K562 (cell line): ENCODE measurements around the gene PTRHD1. TPM values are rescaled to one million over a fixed set of nuclear protein-coding genes. Genes with fewer than 3 reads are reported as not detected.

Experiments
- BCLAF1 ChIP-seq, 2 experiments: fragments of 450-650 bp in 1 of 2; IDR thresholded peaks; 2 replicates each; pipeline ENCODE4 v1.6.1; 2011 to 2017; ENCODE audit warnings: low read depth in 2 of 2, antibody characterized with exemption in 1 of 2, borderline replicate concordance in 1 of 2, low read length in 1 of 2, mild to moderate bottlenecking in 1 of 2, mixed read lengths in 1 of 2; ENCODE audit not compliant: control insufficient read depth in 1 of 2
- GTF2E2 ChIP-seq: fragments of 200-800 bp; sonication (Bioruptor generic); IDR thresholded peaks from 2 replicates; pipeline ENCODE4 v1.6.1; 2016; ENCODE audit warnings: missing genetic modification characterization, missing compliant biosample characterization
- GTF3C2 ChIP-seq: IDR thresholded peaks from 3 replicates; pipeline ENCODE4 v1.6.1; 2011; ENCODE audit warnings: borderline replicate concordance, mild to moderate bottlenecking, moderate library complexity; ENCODE audit not compliant: insufficient read length; ENCODE audit errors: extremely low read depth
- HMGXB4 ChIP-seq: sonication (generic); formaldehyde crosslinking; IDR thresholded peaks from 2 replicates; pipeline ENCODE4 v1.8.1; 2023; ENCODE audit warnings: mild to moderate bottlenecking, missing genetic modification reagents
- HNRNPK ChIP-seq: fragments of 200-400 bp; formaldehyde crosslinking; IDR thresholded peaks from one replicate; pipeline ENCODE4 v1.6.1; 2018; ENCODE audit warnings: mild to moderate bottlenecking, low read depth, low read length; ENCODE audit not compliant: poor library complexity, severe bottlenecking
- LEF1 ChIP-seq: fragments of 450-650 bp; IDR thresholded peaks from 2 replicates; pipeline ENCODE4 v1.6.1; 2016; ENCODE audit warnings: mild to moderate bottlenecking
- MITF ChIP-seq: IDR thresholded peaks from 2 replicates; pipeline ENCODE4 v1.6.1; 2014; ENCODE audit warnings: antibody characterized with exemption
- NCOA6 ChIP-seq: fragments of 450-650 bp; IDR thresholded peaks from 2 replicates; pipeline ENCODE4 v1.6.1; 2017; ENCODE audit warnings: mild to moderate bottlenecking
- NFRKB ChIP-seq: fragments of 450-650 bp; IDR thresholded peaks from 2 replicates; pipeline ENCODE4 v1.6.1; 2016; ENCODE audit warnings: low read depth
- NR2F6 ChIP-seq: fragments of 450-650 bp; formaldehyde crosslinking; IDR thresholded peaks from 2 replicates; pipeline ENCODE4 v1.4.0; 2020; ENCODE audit warnings: mild to moderate bottlenecking
- SMC3 ChIP-seq: conservative IDR thresholded peaks from 2 replicates; pipeline ENCODE4 v1.6.1; 2011; ENCODE audit warnings: low read depth, low read length, improper control_type of control experiment; ENCODE audit not compliant: insufficient read depth
- SNAPC5 ChIP-seq: fragments of 250-450 bp; sonication (Bioruptor Pico); IDR thresholded peaks from 2 replicates; pipeline ENCODE4 v1.8.0; 2021; ENCODE audit warnings: moderate library complexity, mild to moderate bottlenecking, inconsistent platforms
- TBL1XR1 ChIP-seq, 2 experiments: IDR thresholded peaks; 2 replicates each; pipeline ENCODE4 v1.6.1; 2012; ENCODE audit warnings: improper control_type of control experiment in 2 of 2, low read length in 2 of 2, mild to moderate bottlenecking in 1 of 2
- TCF15 ChIP-seq: fragments of 250-450 bp; sonication (Bioruptor Pico); IDR thresholded peaks from 2 replicates; pipeline ENCODE4 v1.8.0; 2022; ENCODE audit warnings: moderate library complexity, mild to moderate bottlenecking, inconsistent platforms
- TRIM28 ChIP-seq: fragments of 450-650 bp; IDR thresholded peaks from 2 replicates; pipeline ENCODE4 v1.6.1; 2017
- ZFP1 ChIP-seq: fragments of 450-650 bp; formaldehyde crosslinking; IDR thresholded peaks from 2 replicates; pipeline ENCODE4 v1.4.0; 2020; ENCODE audit warnings: mild to moderate bottlenecking, mixed read lengths
- ZKSCAN3 ChIP-seq: fragments of 250-450 bp; sonication (Bioruptor Pico); IDR thresholded peaks from 2 replicates; pipeline ENCODE4 v1.4.0; 2020
- polyA plus RNA-seq, 8 experiments: library from polyadenylated mRNA; depleted of rRNA in 4 of 8; stranded (reverse) in 5 of 8; unstranded in 3 of 8; fragments of >200 nt; fragmentation: Nextera tagmentation in 2 of 8; fragmentation: Illumina TruSeq in 1 of 8; extraction: Ambion mirVana in 2 of 8; extraction: Trizol in 1 of 8; gene quantifications; 2 replicates each; pipeline versions ENCODE4 v1.2.1 to v1.2.3, GENCODE V29; 2011 to 2014; ENCODE audit warnings: inconsistent platforms in 1 of 8, missing spikeins in 1 of 8
- total RNA-seq, 7 experiments: library from RNA; depleted of rRNA in 6 of 7; stranded (reverse); fragments of >200 nt in 6 of 7; fragmentation: Illumina TruSeq in 2 of 7; extraction: Trizol in 2 of 7; gene quantifications; 2 replicates each; pipeline versions ENCODE4 v1.2.1 to v1.2.3, GENCODE V29; 2011 to 2021; ENCODE audit warnings: low replicate concordance in 1 of 7

Gene PTRHD1
- total and polyA plus RNA-seq, 9 of the 15 experiments (the other 6 are each of a cell fraction or from before 2014, with no cell fraction given): 15.8 to 83.2 (median 46.6) TPM

- TF ChIP-seq HMGXB4 (CRISPR knock-in tag) (no peak), TCF15 (CRISPR knock-in tag) (no peak), GTF3C2 (no peak), HNRNPK (no peak), TRIM28 (no peak), BCLAF1 (IDR thresholded peaks at IDR 0.05; ENCODE audit: borderline replicate concordance in 1 of 2, control insufficient read depth in 1 of 2, low read depth in 2 of 2, low read length in 1 of 2) (no peak), NCOA6 (no peak), LEF1 (no peak), SMC3 (peak; percentile 60), TBL1XR1 (IDR thresholded peaks at IDR 0.05; ENCODE audit: low read length in 2 of 2) (peak in 1 of 2 experiments; percentile 33; a peak in 2 of 4 replicates), SNAPC5 (CRISPR knock-in tag) (no peak), ZFP1 (CRISPR knock-in tag) (no peak), ZKSCAN3 (CRISPR knock-in tag) (no peak), NFRKB (peak; percentile 91), NR2F6 (no peak), GTF2E2 (no peak), MITF (no peak)
Measured at GRCh38 chr2:24792874-24793760, at the start of gene PTRHD1, which contains the start of gene CENPO (continued).
